Measurements from ENCODE around the gene IGF1R. TPM values are rescaled to one million over a fixed set of nuclear protein-coding genes. Genes with fewer than 3 reads are reported as not detected.

The IGF1R gene
- total RNA-seq, 1 donor from 2014 or later, result 97.7 TPM

DNA sequence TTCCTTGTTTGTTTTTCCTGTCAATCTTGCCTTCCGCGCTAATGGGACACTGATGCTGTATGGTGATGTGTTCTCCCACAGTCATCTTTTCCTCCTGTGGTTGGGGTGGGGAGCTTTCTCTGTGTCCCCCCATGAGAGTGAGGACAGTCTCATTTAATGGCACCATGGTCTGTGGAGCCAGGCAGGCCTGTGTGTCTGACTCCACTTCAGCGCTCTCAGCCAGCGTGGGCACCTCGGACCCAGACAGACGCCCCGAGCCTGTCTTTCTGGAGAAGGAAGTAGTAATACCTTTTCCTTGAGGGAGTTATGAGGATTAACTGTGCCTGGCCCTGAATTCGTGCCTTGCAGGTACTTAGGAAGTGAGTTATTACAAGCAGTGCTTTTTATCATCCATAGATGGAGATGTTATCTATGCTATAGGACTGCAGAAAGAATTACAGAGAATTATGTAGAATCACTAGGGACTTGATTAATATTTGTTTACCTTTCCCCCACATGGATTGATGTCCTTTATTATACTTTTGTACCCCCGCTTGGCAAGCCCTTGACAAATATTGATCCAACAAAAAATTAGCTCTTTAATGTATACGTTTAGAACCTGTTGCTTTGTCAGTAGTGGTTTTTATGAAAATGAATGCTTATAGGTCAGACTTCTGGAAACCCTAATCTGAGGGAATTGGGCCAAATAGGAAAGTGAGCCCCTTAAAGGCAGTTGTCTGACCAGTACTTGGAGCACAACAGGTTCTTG, 206.9 kb downstream of the IGF1R start:
- Histone ChIP-seq H3K9me3 (no peaks in the 10 kb centered on the region), H3K4me1 (peaks cover 85% of the 10 kb centered on the region), H3K27ac (peak overlapping the region; percentile 94), H3K4me3 (no peak overlapping the region), H3K27me3 (no peaks in the 10 kb centered on the region), H3K36me3 (no peaks in the 10 kb centered on the region)
- intact Hi-C loops (cut with DNase I), result no loop called here
- TF ChIP-seq POLR2A (IDR thresholded peaks at IDR 0.05), result no peak
- TF ChIP-seq POLR2AphosphoS5 (IDR thresholded peaks at IDR 0.05; ENCODE audit: insufficient read depth in 1 of 2, low read depth in 1 of 2), result no peak
- TF ChIP-seq, protein P1, sequence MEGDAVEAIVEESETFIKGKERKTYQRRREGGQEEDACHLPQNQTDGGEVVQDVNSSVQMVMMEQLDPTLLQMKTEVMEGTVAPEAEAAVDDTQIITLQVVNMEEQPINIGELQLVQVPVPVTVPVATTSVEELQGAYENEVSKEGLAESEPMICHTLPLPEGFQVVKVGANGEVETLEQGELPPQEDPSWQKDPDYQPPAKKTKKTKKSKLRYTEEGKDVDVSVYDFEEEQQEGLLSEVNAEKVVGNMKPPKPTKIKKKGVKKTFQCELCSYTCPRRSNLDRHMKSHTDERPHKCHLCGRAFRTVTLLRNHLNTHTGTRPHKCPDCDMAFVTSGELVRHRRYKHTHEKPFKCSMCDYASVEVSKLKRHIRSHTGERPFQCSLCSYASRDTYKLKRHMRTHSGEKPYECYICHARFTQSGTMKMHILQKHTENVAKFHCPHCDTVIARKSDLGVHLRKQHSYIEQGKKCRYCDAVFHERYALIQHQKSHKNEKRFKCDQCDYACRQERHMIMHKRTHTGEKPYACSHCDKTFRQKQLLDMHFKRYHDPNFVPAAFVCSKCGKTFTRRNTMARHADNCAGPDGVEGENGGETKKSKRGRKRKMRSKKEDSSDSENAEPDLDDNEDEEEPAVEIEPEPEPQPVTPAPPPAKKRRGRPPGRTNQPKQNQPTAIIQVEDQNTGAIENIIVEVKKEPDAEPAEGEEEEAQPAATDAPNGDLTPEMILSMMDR (IDR thresholded peaks at IDR 0.05), result no peak
- no peak for DNase-seq (ENCODE audit: extremely low spot score in 2 of 2)

DNA sequence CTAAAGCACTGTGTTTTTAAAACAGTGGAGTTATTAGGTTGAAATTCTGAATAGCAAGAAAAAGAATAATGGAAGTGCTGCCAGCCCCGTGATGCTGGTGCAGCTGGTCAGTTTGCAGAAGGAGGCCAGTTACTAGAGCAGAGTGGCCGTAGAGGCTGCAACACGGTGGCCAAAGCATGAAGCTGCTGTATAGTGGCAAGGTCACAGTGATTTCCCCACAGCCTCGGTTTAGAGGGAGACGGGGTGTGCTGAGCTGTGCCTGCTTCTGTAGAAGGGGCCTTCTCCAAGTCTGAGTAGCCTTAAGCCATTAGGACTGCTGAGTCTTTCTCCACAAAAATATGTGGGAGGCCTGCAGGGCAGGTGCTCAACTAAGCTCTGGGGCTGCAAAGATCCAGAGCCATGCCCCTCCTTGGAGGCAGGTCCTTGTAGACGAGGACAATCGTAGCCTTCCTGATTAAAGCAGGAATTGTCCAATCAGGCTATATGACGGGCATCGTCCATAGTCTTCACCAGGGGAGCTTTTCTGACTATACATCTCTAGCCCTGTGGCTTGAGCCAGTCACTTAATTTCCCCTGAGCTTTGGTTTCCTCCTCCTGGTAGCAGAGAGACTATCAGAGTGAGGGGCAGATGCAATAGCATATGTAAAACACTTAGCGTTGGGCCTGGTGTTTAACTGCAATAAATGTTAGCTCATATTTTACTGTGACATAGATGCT, 207.6 kb downstream of the IGF1R start:
- Histone ChIP-seq H3K9me3 (no peaks in the 10 kb centered on the region), H3K36me3 (no peaks in the 10 kb centered on the region), H3K4me3 (no peak overlapping the region), H3K27ac (peak overlapping the region; percentile 94), H3K27me3 (no peaks in the 10 kb centered on the region), H3K4me1 (peaks cover 85% of the 10 kb centered on the region)
- intact Hi-C loops (cut with DNase I), result no loop called here
- no peak for DNase-seq (ENCODE audit: extremely low spot score in 2 of 2)
- TF ChIP-seq POLR2AphosphoS5 (IDR thresholded peaks at IDR 0.05; ENCODE audit: insufficient read depth in 1 of 2, low read depth in 1 of 2) (no peak), POLR2A (IDR thresholded peaks at IDR 0.05) (no peak)
- TF ChIP-seq, protein P1 (IDR thresholded peaks at IDR 0.05), result no peak

DNA sequence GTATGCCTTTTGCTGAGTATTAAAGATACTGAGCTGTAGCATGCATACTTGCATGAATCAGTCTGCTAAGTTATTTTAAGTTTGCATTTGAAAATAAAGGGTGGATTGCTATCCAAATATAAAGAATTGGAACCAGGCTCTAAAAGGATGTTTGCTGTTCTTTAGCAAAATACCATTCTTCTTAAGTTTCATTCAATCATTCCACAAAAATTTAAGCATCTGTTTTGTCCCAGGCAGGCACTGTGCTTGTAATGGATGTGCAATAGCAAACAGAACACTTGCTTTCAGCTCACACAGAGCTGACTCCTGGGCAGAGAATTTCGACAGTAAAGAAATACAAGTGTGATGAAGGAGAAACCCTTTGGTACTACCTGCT, 208.2 kb downstream of the IGF1R start:
- no peak for TF ChIP-seq POLR2A (IDR thresholded peaks at IDR 0.05)
- TF ChIP-seq, protein P1 (IDR thresholded peaks at IDR 0.05), result no peak
- no peak for TF ChIP-seq POLR2AphosphoS5 (IDR thresholded peaks at IDR 0.05; ENCODE audit: insufficient read depth in 1 of 2, low read depth in 1 of 2)
- intact Hi-C loops (cut with DNase I), result no loop called here
- Histone ChIP-seq H3K36me3 (no peaks in the 10 kb centered on the region), H3K9me3 (no peaks in the 10 kb centered on the region), H3K27me3 (no peaks in the 10 kb centered on the region), H3K4me1 (peaks cover 85% of the 10 kb centered on the region), H3K27ac (peak overlapping the region; percentile 94), H3K4me3 (no peak overlapping the region)
- no peak for DNase-seq (ENCODE audit: extremely low spot score in 2 of 2)

DNA sequence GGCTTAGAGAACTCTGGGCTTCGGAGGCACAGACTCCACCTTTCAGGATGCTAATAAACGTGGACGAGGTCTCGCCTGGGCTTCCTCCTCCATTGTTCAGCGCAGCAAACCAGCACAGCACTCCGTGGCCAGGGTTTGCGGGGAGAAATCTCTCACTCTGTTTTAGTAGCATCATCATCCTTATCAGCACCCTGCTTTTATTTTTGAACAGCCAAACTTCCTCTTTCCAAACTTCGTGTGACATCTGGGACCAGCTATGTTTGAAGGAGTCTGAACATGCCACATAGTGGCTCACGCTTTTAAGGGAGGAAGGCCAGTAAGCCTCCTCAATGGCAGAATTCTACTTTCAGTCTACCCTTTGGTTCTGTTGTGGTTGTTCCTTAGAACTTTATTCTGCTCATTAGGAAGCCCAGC, 210.3 kb downstream of the IGF1R start:
- DNase-seq (ENCODE audit: extremely low spot score in 2 of 2), result no peak
- no peak for TF ChIP-seq POLR2A (IDR thresholded peaks at IDR 0.05)
- H3K27me3 ChIP-seq, result no peaks in the 10 kb centered on the region
- intact Hi-C loops (cut with DNase I), result loop anchor here (1.0 kb wide), 1 partner anchor 19 kb away; no protein-coding TSS in a partner anchor
- no peaks in the 10 kb centered on the region for H3K36me3 ChIP-seq
- H3K27ac ChIP-seq, result peak overlapping the region; percentile 1
- no peak overlapping the region for H3K4me3 ChIP-seq
- no peaks in the 10 kb centered on the region for H3K9me3 ChIP-seq
- H3K4me1 ChIP-seq, result peaks cover 91% of the 10 kb centered on the region

DNA sequence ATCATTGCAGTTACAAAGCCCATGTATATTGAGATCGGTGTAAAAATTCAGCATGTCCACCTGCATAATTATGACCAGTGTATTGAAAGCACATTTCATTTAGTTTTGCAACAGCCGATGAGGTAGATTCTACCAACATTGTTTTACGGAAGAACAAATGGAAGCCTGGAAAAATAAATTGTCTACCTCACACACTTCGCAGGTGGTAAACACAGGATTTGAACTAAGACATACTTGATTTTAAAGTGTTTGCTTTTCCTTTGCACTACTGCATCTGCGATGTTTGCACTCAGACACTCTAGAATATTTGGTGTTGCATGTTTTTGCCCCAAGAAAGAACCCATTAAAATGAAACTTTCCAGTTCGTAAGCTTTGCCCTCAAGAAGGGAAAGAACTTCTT, 210.8 kb downstream of the IGF1R start:
- intact Hi-C loops (cut with DNase I), result loop anchor here (1.0 kb wide), 1 partner anchor 20 kb away; no protein-coding TSS in a partner anchor
- Histone ChIP-seq H3K36me3 (no peaks in the 10 kb centered on the region), H3K27ac (no peak overlapping the region), H3K4me1 (peaks cover 91% of the 10 kb centered on the region), H3K9me3 (no peaks in the 10 kb centered on the region), H3K4me3 (no peak overlapping the region), H3K27me3 (no peaks in the 10 kb centered on the region)
- DNase-seq (ENCODE audit: extremely low spot score in 2 of 2), result no peak
- TF ChIP-seq, protein P1 (IDR thresholded peaks at IDR 0.05), result no peak
- TF ChIP-seq POLR2A (IDR thresholded peaks at IDR 0.05) (no peak), POLR2AphosphoS5 (IDR thresholded peaks at IDR 0.05; ENCODE audit: insufficient read depth in 1 of 2, low read depth in 1 of 2) (no peak)
